CD4-positive, alpha-beta memory T cell (primary cell): ENCODE data around the gene COX10. TPM values are rescaled to one million over a fixed set of nuclear protein-coding genes. Genes with fewer than 3 reads are reported as not detected.

Experiments
- CTCF ChIA-PET: fragments of 350-600 bp; sonication (Branson Sonifier 250); formaldehyde crosslinking; loops from one replicate; lab custom pipeline; 2021; ENCODE audit warnings: inconsistent platforms; ENCODE audit not compliant: partially characterized antibody; lab: Charles Lee
- POLR2A ChIA-PET: fragments of 350-600 bp; sonication (Branson Sonifier 250); formaldehyde crosslinking; loops from one replicate; lab custom pipeline; 2021; ENCODE audit not compliant: partially characterized antibody; lab: Charles Lee
- DNase-seq, 5 donors: peaks; one replicate each; pipeline versions ENCODE4 v3.0.0 to v3.0.0-alpha.2; 2020 to 2022; ENCODE audit warnings: mixed read lengths in 1 of 5
- H3K27ac ChIP-seq: one replicate; pipeline ENCODE4 v1.7.0; 2013; ENCODE audit warnings: low read depth, low read length
- H3K27me3 ChIP-seq: 2 replicates; pipeline ENCODE4 v1.7.0; 2013; ENCODE audit warnings: mild to moderate bottlenecking, low read length, moderate library complexity; ENCODE audit not compliant: insufficient read depth
- H3K36me3 ChIP-seq: 2 replicates; pipeline ENCODE4 v1.7.0; 2013; ENCODE audit warnings: mild to moderate bottlenecking, low read length, moderate library complexity; ENCODE audit not compliant: insufficient read depth
- H3K4me1 ChIP-seq: 2 replicates; pipeline ENCODE4 v1.7.0; 2013; ENCODE audit warnings: mild to moderate bottlenecking, low read length, moderate library complexity; ENCODE audit not compliant: insufficient read depth
- H3K4me3 ChIP-seq, 2 donors: one replicate each; pipeline ENCODE4 v1.7.0; 2013; ENCODE audit warnings: low read length in 2 of 2, mild to moderate bottlenecking in 1 of 2
- H3K9me3 ChIP-seq, 2 donors: one replicate each; pipeline ENCODE4 v1.7.0; 2013; ENCODE audit warnings: low read length in 2 of 2, control low read depth in 1 of 2; ENCODE audit not compliant: control insufficient read depth in 1 of 2
- H3K27ac Mint-ChIP-seq, 7 donors: one replicate each; pipeline ENCODE4 v1.8.0; 2020 to 2021; ENCODE audit warnings: mixed read lengths in 7 of 7, mild to moderate bottlenecking in 6 of 7, inconsistent platforms in 3 of 7, moderate library complexity in 3 of 7
- H3K27me3 Mint-ChIP-seq, 2 donors: one replicate each; pipeline ENCODE4 v1.8.0; 2020 to 2021; ENCODE audit warnings: mixed read lengths in 2 of 2
- H3K36me3 Mint-ChIP-seq, 2 donors: one replicate each; pipeline ENCODE4 v1.8.0; 2020 to 2021; ENCODE audit warnings: mixed read lengths in 2 of 2, inconsistent platforms in 1 of 2, mild to moderate bottlenecking in 1 of 2
- H3K4me1 Mint-ChIP-seq, 4 donors: one replicate each; pipeline ENCODE4 v1.8.0; 2020 to 2021; ENCODE audit warnings: mixed read lengths in 4 of 4, mild to moderate bottlenecking in 1 of 4
- H3K4me3 Mint-ChIP-seq, 8 donors: one replicate each; pipeline ENCODE4 v1.8.0; 2020 to 2021; ENCODE audit warnings: mixed read lengths in 8 of 8, mild to moderate bottlenecking in 7 of 8, moderate library complexity in 6 of 8, inconsistent platforms in 3 of 8
- H3K9me3 Mint-ChIP-seq, 8 donors: one replicate each; pipeline ENCODE4 v1.8.0; 2020 to 2021; ENCODE audit warnings: mixed read lengths in 8 of 8, mild to moderate bottlenecking in 5 of 8, inconsistent platforms in 3 of 8, moderate library complexity in 1 of 8
- intact Hi-C: fragments of 100-400 bp; cut with micrococcal nuclease; formaldehyde crosslinking; loops from one replicate; pipeline ENCODE4 v1.15.1; 2023
- polyA plus RNA-seq, 2 donors: library from polyadenylated mRNA; unstranded; fragments of 300-500 nt; fragmentation: Illumina TruSeq; gene quantifications; one replicate each; pipeline ENCODE4 v1.2.3, GENCODE V29; 2021
- total RNA-seq, 2 experiments: library from RNA; stranded (reverse); gene quantifications; one replicate each; pipeline ENCODE4 v1.2.3, GENCODE V29; 2021

COX10 gene
- total and polyA plus RNA-seq, 4 experiments from 2014 or later, result 16.9 to 34.8 (median 20.4) TPM

GRCh38 chr17:14116263-14117024, 47.1 kb downstream of the COX10 start:
- H3K27me3 ChIP-seq, result no peaks in the 10 kb centered on the region
- Mint-ChIP-seq H3K36me3 (peaks cover 0 to 5% of the 10 kb centered on the region in 2 donors), H3K4me1 (peaks cover 51 to 82% (median 57%) of the 10 kb centered on the region in 4 donors), H3K27me3 (no peaks in the 10 kb centered on the region), H3K27ac (peak overlapping the region in 4 of 7 donors; percentile 1 to 44 (median 38)), H3K4me3 (peak overlapping the region in 6 of 8 donors; percentile 1 to 55 (median 26)), H3K9me3 (peaks cover 0 to 1% (median 0%) of the 10 kb centered on the region in 8 donors)
- no peaks in the 10 kb centered on the region for H3K36me3 ChIP-seq
- no peaks in the 10 kb centered on the region for H3K9me3 ChIP-seq
- H3K4me3 ChIP-seq, result no peak overlapping the region
- ChIA-PET CTCF (no interaction called here), POLR2A (interaction anchor here (1.3 kb wide), 1 partner anchor 186 kb away, joined by 5 read pairs; no protein-coding TSS in a partner anchor)
- DNase-seq, result no peak
- intact Hi-C loops, result no loop called here
- peaks cover 47% of the 10 kb centered on the region for H3K4me1 ChIP-seq
- no peak overlapping the region for H3K27ac ChIP-seq

GRCh38 chr17:14118951-14119350, 49.6 kb downstream of the COX10 start:
- Mint-ChIP-seq H3K36me3 (peaks cover 0 to 8% of the 10 kb centered on the region in 2 donors), H3K9me3 (peaks cover 0 to 1% (median 0%) of the 10 kb centered on the region in 8 donors), H3K4me3 (peak overlapping the region in 3 of 8 donors; percentile 4 to 29 (median 22)), H3K27me3 (no peaks in the 10 kb centered on the region), H3K4me1 (peaks cover 53 to 84% (median 63%) of the 10 kb centered on the region in 4 donors), H3K27ac (peak overlapping the region in 6 of 7 donors; percentile 41 to 91 (median 62))
- peak in 4 of 5 donors; percentile 7 to 38 (median 9) for DNase-seq
- Histone ChIP-seq H3K4me3 (no peak overlapping the region), H3K36me3 (no peaks in the 10 kb centered on the region), H3K9me3 (no peaks in the 10 kb centered on the region), H3K4me1 (peaks cover 66% of the 10 kb centered on the region), H3K27me3 (no peaks in the 10 kb centered on the region), H3K27ac (no peak overlapping the region)
- POLR2A ChIA-PET, result no interaction called here
- intact Hi-C loops, result no loop called here
- CTCF ChIA-PET, result no interaction called here

- Mint-ChIP-seq H3K27ac (peak overlapping the region in 6 of 7 donors; percentile 4 to 88 (median 81)), H3K9me3 (peaks cover 0 to 1% (median 0%) of the 10 kb centered on the region in 8 donors), H3K4me1 (peaks cover 56 to 85% (median 68%) of the 10 kb centered on the region in 4 donors), H3K36me3 (peaks cover 0 to 8% of the 10 kb centered on the region in 2 donors), H3K27me3 (no peaks in the 10 kb centered on the region), H3K4me3 (peak overlapping the region in 6 of 8 donors; percentile 5 to 61 (median 22))
- H3K4me3 ChIP-seq, result no peak overlapping the region
- intact Hi-C loops, result no loop called here
- no peaks in the 10 kb centered on the region for H3K27me3 ChIP-seq
- CTCF ChIA-PET, result no interaction called here
- POLR2A ChIA-PET, result interaction anchor here (0.8 kb wide), 1 partner anchor 181 kb away, joined by 3 read pairs; the partner anchor contains the start of gene HS3ST3B1
- DNase-seq, result peak in 2 of 5 donors; percentile 5 to 11
- H3K27ac ChIP-seq, result no peak overlapping the region
- no peaks in the 10 kb centered on the region for H3K9me3 ChIP-seq
- peaks cover 69% of the 10 kb centered on the region for H3K4me1 ChIP-seq
- no peaks in the 10 kb centered on the region for H3K36me3 ChIP-seq
Observed at GRCh38 chr17:14119546-14119945, 50.2 kb downstream of the COX10 start.

GRCh38 chr17:14121952-14122351, 52.6 kb downstream of the COX10 start:
- intact Hi-C loops, result no loop called here
- Mint-ChIP-seq H3K9me3 (peaks cover 0 to 1% (median 0%) of the 10 kb centered on the region in 8 donors), H3K4me1 (peaks cover 48 to 79% (median 62%) of the 10 kb centered on the region in 4 donors), H3K4me3 (no peak overlapping the region), H3K27me3 (no peaks in the 10 kb centered on the region), H3K27ac (no peak overlapping the region), H3K36me3 (peaks cover 0 to 8% of the 10 kb centered on the region in 2 donors)
- ChIA-PET POLR2A (no interaction called here), CTCF (no interaction called here)
- no peak overlapping the region for H3K4me3 ChIP-seq
- no peaks in the 10 kb centered on the region for H3K36me3 ChIP-seq
- H3K9me3 ChIP-seq, result no peaks in the 10 kb centered on the region
- DNase-seq, result no peak
- no peaks in the 10 kb centered on the region for H3K27me3 ChIP-seq
- peaks cover 59% of the 10 kb centered on the region for H3K4me1 ChIP-seq
- no peak overlapping the region for H3K27ac ChIP-seq

GRCh38 chr17:14123619-14124278, 54.4 kb downstream of the COX10 start:
- H3K4me1 ChIP-seq, result peaks cover 48% of the 10 kb centered on the region
- H3K4me1 Mint-ChIP-seq, result peaks cover 43 to 69% (median 55%) of the 10 kb centered on the region in 4 donors
- H3K27me3 ChIP-seq, result no peaks in the 10 kb centered on the region
- H3K27ac Mint-ChIP-seq, result peak overlapping the region in 1 of 7 donors; percentile 7
- H3K4me3 ChIP-seq, result no peak overlapping the region
- no peak for DNase-seq
- H3K36me3 Mint-ChIP-seq, result peaks cover 0 to 8% of the 10 kb centered on the region in 2 donors
- peak overlapping the region in 1 of 8 donors; percentile 13 for H3K4me3 Mint-ChIP-seq
- peaks cover 0 to 1% (median 0%) of the 10 kb centered on the region in 8 donors for H3K9me3 Mint-ChIP-seq
- H3K27me3 Mint-ChIP-seq, result no peaks in the 10 kb centered on the region
- ChIA-PET CTCF (no interaction called here), POLR2A (no interaction called here)
- no peak overlapping the region for H3K27ac ChIP-seq
- H3K9me3 ChIP-seq, result no peaks in the 10 kb centered on the region
- no peaks in the 10 kb centered on the region for H3K36me3 ChIP-seq
- intact Hi-C loops, result no loop called here

GRCh38 chr17:14124854-14125253, 55.5 kb downstream of the COX10 start:
- H3K4me3 ChIP-seq, result no peak overlapping the region
- H3K27ac ChIP-seq, result no peak overlapping the region
- H3K4me1 ChIP-seq, result peaks cover 41% of the 10 kb centered on the region
- DNase-seq, result no peak
- H3K4me1 Mint-ChIP-seq, result peaks cover 36 to 58% (median 45%) of the 10 kb centered on the region in 4 donors
- H3K27me3 ChIP-seq, result no peaks in the 10 kb centered on the region
- no peaks in the 10 kb centered on the region for H3K36me3 ChIP-seq
- peaks cover 0 to 1% (median 0%) of the 10 kb centered on the region in 8 donors for H3K9me3 Mint-ChIP-seq
- intact Hi-C loops, result no loop called here
- no peaks in the 10 kb centered on the region for H3K9me3 ChIP-seq
- H3K36me3 Mint-ChIP-seq, result peaks cover 0 to 8% of the 10 kb centered on the region in 2 donors
- peak overlapping the region in 1 of 7 donors; percentile 14 for H3K27ac Mint-ChIP-seq
- POLR2A ChIA-PET, result no interaction called here
- no peaks in the 10 kb centered on the region for H3K27me3 Mint-ChIP-seq
- CTCF ChIA-PET, result interaction anchor here (1.7 kb wide), 1 partner anchor 10 kb away, joined by 4 read pairs; no protein-coding TSS in a partner anchor
- no peak overlapping the region for H3K4me3 Mint-ChIP-seq
